T-helper 2 cell treated with Interferon-gamma antibody and Interleukin-4, amounts not matched to agents 100 ng/mL and 5 ng/mL, for 36 hours (primary cell): Measurements from ENCODE around the gene HDDC2. TPM values are rescaled to one million over a fixed set of nuclear protein-coding genes. Genes with fewer than 3 reads are reported as not detected.

ENCODE experiments used
- intact Hi-C: fragments of 100-400 bp; cut with micrococcal nuclease; formaldehyde crosslinking; loops from one replicate; pipeline ENCODE4 v1.15.1; 2023
- total RNA-seq: library from RNA; stranded (reverse); gene quantifications from 2 replicates; pipeline ENCODE4 v1.2.3, GENCODE V29; 2022

The HDDC2 gene
- total RNA-seq, 1 donor from 2014 or later, result 65.2 TPM

GRCh38 chr6:125271486-125272159, 30.1 kb downstream of the HDDC2 start:
- intact Hi-C loops, result no loop called here

- intact Hi-C loops, result no loop called here
These were observed 31.4 kb downstream of the HDDC2 start for GRCh38 chr6:125270380-125270779.

GRCh38 chr6:125269328-125269985, 32.3 kb downstream of the HDDC2 start:
- intact Hi-C loops, result no loop called here

- intact Hi-C loops, result no loop called here
These were observed 33.0 kb downstream of the HDDC2 start for GRCh38 chr6:125268765-125269164.

- intact Hi-C loops, result no loop called here
These were observed 33.8 kb downstream of the HDDC2 start for GRCh38 chr6:125267806-125268523.

GRCh38 chr6:125264476-125264875, 37.3 kb downstream of the HDDC2 start:
- intact Hi-C loops, result no loop called here

- intact Hi-C loops, result no loop called here
These were observed 39.5 kb downstream of the HDDC2 start for GRCh38 chr6:125262016-125263013.

- intact Hi-C loops, result no loop called here
These were observed 42.4 kb downstream of the HDDC2 start for GRCh38 chr6:125259354-125259736.

GRCh38 chr6:125258651-125259353, 43.0 kb downstream of the HDDC2 start:
- intact Hi-C loops, result no loop called here

- intact Hi-C loops, result no loop called here
These were observed 44.4 kb downstream of the HDDC2 start for GRCh38 chr6:125257351-125257750.

- intact Hi-C loops, result no loop called here
These were observed 46.6 kb downstream of the HDDC2 start for GRCh38 chr6:125255201-125255600.

- intact Hi-C loops, result no loop called here
These were observed 47.4 kb downstream of the HDDC2 start for GRCh38 chr6:125254321-125254720.

GRCh38 chr6:125253881-125254280, 47.9 kb downstream of the HDDC2 start:
- intact Hi-C loops, result no loop called here

GRCh38 chr6:125252891-125253290, 48.9 kb downstream of the HDDC2 start:
- intact Hi-C loops, result no loop called here

GRCh38 chr6:125251516-125252220, 50.1 kb downstream of the HDDC2 start:
- intact Hi-C loops, result no loop called here

- intact Hi-C loops, result no loop called here
These were observed 51.3 kb downstream of the HDDC2 start for GRCh38 chr6:125250511-125250910.

- intact Hi-C loops, result no loop called here
These were observed 53.6 kb downstream of the HDDC2 start for GRCh38 chr6:125248136-125248535.

- intact Hi-C loops, result no loop called here
These were observed 55.2 kb downstream of the HDDC2 start for GRCh38 chr6:125246566-125246965.

GRCh38 chr6:125245523-125246264, 56.1 kb downstream of the HDDC2 start:
- intact Hi-C loops, result no loop called here
